ENCODE data around the gene PRG3.

Gene PRG3

GRCh38 chr11:57335343-57336110 lies 45.4 kb downstream of the PRG3 start, which contains the start of gene SSRP1:
TSS of gene SSRP1 (minus strand) at chr11:57335892. CDS start at chr11:57335121, 771 bp downstream.
- FAIRE-seq: no peak

DNA sequence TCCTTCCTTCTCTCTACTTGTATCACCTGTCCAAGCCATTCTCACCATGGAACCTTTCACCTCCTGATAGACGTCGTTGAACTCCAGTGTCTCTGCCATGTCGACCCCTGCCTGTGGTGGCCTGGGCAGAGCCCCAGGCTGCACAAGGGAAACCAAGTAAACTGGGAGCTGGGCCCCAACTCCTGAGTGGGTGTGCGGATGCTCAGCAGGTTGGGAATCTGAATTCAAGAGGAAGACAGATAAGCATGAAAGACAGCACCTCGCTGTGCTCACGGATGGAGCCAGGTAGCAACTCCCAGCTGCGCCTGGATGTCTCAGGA lies 46.0 kb downstream of the PRG3 start:
- FAIRE-seq: no peak

DNA sequence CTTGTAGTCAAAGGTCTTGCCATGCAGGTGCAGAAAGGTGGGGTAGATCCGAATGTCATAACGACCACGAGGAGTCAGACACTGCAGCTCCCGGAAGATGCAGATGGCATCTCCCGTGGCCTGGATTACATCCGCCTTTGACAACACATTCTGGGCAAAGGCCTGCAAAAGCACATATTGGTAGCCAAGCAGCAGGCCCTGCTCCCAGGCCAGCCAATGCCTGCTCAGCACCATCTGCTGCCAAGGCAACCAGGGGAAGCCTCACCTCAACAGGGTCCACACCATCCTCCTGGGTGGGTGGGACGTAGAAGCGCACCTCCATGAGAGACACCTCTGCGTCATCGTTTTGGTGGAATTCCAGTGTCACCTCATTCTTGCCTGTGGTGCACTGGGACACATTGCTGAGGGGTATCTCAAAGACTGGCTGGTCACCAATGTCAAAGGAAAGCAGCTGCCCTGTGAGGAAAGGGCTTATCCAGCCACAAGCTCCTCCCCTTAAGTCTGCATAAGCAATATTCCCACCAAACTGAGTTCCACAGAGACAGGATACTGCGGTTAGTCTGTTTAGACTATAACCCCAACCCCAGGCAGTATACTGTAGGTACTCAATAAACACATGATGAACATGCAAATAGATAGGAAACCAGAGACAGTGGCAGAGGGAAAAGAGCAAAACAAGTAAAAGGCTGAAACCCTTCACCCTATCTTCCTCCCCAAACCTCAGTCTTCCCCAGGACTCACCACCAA lies 48.1 kb downstream of the PRG3 start:
- no peak for FAIRE-seq

DNA sequence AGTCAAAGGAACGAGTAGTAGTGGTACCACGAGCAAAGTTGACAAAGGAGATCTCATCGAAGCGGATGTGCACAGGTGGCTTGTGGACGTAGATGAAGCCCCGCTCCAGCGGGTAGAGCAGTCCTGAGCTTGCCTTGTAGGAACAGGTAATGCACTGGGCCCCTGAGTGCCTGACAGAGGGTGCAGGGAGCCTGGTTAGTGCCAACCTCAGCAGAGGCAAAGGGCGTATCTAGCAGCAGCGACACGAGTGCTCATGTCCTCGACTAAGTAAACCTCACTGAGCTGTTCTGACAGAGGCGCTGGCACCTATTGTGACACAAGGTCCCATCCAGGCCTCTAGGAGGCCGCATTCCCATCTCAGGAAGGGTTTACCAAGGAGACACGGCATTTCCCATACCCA lies 49.2 kb downstream of the PRG3 start:
- no peak for FAIRE-seq

DNA sequence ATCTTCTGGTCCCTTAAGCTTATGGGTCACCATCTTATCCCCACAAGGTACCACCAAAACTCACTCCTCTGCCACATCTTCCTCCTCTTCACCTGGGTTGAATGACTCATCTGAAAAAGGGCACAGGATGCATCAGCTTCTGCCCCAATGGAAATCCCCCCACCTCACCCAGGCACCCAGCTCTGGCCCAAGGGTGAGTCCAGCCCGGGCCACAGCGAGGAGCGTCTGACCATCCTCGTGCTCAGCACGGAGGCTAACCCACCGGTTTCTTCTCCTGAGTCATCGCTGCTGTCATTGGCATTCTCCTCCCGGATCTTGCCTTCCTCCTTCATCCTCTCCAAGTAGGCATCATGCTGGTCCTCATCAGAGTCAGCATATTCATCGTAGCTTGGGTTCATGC lies 50.9 kb downstream of the PRG3 start:
- FAIRE-seq: no peak

DNA sequence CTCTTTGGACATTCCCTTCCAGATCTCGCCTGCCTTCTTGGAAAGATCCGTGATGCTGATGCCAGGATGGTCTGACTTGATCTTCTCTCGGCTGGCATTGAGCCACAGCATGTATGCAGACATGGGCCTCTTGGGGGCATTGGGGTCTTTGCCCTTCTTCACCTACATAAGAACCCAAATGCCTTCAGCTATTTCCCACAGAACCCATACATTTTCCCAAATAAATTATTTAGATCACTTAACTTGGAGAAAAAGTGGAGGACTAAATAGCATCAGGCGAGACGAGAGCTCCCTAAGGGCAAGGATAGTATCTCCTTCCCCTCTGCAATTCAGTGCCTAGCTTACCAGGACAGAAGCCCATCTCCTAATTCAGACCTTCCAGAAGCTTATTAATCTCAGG lies 53.2 kb downstream of the PRG3 start:
- no peak for FAIRE-seq
